Vagina (tissue), 2 donors: ENCODE data around the gene SLC18B1. TPM values are rescaled to one million over a fixed set of nuclear protein-coding genes. Genes with fewer than 3 reads are reported as not detected.

Experiments
- DNase-seq, 2 donors: peaks; one replicate each; pipeline ENCODE4 v3.0.0-alpha.2; 2017; ENCODE audit errors: extremely low spot score in 2 of 2
- H3K27ac ChIP-seq: fragments of 200-600 bp; sonication (generic); one replicate; pipeline ENCODE4 v1.5.1; 2019
- H3K27me3 ChIP-seq: fragments of 200-600 bp; sonication (generic); one replicate; pipeline ENCODE4 v1.5.1; 2019
- H3K36me3 ChIP-seq, 2 donors: fragments of 200-600 bp; sonication (generic); one replicate each; pipeline ENCODE4 v1.5.1; 2017 to 2019
- H3K4me1 ChIP-seq: fragments of 200-600 bp; sonication (generic); one replicate; pipeline ENCODE4 v1.5.1; 2019
- H3K4me3 ChIP-seq, 2 donors: fragments of 200-600 bp; sonication (generic); 1 replicate in 1 of 2; 2 replicates in 1 of 2; pipeline ENCODE4 v1.5.1; 2016 to 2019
- H3K9me3 ChIP-seq: fragments of 200-600 bp; sonication (generic); one replicate; pipeline ENCODE4 v1.5.1; 2019
- POLR2A ChIP-seq, 2 donors: fragments of 450-650 bp; IDR thresholded peaks; one replicate each; pipeline ENCODE4 v1.6.1; 2017; ENCODE audit warnings: antibody characterized with exemption in 2 of 2, mild to moderate bottlenecking in 2 of 2, moderate library complexity in 2 of 2
- POLR2AphosphoS5 ChIP-seq, 2 donors: sonication (generic); formaldehyde crosslinking; IDR thresholded peaks; one replicate each; pipeline ENCODE4 v1.9.0; 2017; ENCODE audit warnings: antibody characterized with exemption in 2 of 2, mild to moderate bottlenecking in 2 of 2, low read depth in 1 of 2; ENCODE audit not compliant: insufficient read depth in 1 of 2
- intact Hi-C: fragments of 100-400 bp; cut with DNase I; formaldehyde crosslinking; loops from one replicate; pipeline ENCODE4 v1.15.1; 2023
- total RNA-seq: library from RNA; depleted of rRNA; stranded (reverse); fragments of >200 nt; gene quantifications from one replicate; pipeline ENCODE4 v1.2.3, GENCODE V29; 2016
- TF ChIP-seq, protein P1 (sequence below), 3 experiments: fragments of 450-650 bp in 2 of 3; fragments of 200-600 bp in 1 of 3; sonication (generic) in 1 of 3; IDR thresholded peaks; one replicate each; pipeline ENCODE4 v1.5.1; 2017 to 2019; ENCODE audit warnings: antibody characterized with exemption in 3 of 3, mild to moderate bottlenecking in 2 of 3, moderate library complexity in 2 of 3

The SLC18B1 gene
- total RNA-seq, 1 donor from 2014 or later, result 6.4 TPM

DNA sequence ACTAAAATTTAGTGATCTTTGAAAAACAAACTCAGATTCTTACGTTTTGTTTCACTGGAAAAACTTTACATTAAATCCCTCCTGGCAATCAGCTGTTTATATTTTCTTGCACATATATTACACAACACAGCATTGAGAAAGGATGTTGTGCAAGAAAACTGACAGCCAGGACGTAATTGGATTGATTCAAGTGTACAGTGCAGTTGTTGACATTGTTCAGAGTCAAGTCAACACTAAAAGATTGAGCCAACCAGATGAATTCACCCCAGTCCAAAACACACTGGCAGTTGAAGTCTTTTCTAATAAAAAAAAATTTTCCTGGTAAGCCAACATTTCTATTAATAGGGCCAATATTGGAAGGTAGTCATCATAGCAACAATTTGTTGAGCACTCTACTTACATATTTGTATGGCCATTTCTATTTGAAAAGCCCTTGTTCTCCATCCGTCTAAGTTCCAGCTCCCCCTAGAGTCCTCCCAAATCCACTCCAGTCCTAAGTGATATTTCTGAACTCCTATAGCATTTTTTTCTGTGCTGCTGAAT is 63.7 kb downstream of the SLC18B1 start:
- no peaks in the 10 kb centered on the region for H3K27me3 ChIP-seq
- intact Hi-C loops, result no loop called here
- DNase-seq, result no peak
- TF ChIP-seq, protein P1, sequence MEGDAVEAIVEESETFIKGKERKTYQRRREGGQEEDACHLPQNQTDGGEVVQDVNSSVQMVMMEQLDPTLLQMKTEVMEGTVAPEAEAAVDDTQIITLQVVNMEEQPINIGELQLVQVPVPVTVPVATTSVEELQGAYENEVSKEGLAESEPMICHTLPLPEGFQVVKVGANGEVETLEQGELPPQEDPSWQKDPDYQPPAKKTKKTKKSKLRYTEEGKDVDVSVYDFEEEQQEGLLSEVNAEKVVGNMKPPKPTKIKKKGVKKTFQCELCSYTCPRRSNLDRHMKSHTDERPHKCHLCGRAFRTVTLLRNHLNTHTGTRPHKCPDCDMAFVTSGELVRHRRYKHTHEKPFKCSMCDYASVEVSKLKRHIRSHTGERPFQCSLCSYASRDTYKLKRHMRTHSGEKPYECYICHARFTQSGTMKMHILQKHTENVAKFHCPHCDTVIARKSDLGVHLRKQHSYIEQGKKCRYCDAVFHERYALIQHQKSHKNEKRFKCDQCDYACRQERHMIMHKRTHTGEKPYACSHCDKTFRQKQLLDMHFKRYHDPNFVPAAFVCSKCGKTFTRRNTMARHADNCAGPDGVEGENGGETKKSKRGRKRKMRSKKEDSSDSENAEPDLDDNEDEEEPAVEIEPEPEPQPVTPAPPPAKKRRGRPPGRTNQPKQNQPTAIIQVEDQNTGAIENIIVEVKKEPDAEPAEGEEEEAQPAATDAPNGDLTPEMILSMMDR (IDR thresholded peaks at IDR 0.05), result no peak
- TF ChIP-seq POLR2AphosphoS5 (IDR thresholded peaks at IDR 0.05; ENCODE audit: insufficient read depth in 1 of 2, low read depth in 1 of 2) (no peak), POLR2A (IDR thresholded peaks at IDR 0.05) (no peak)
- H3K4me3 ChIP-seq, result no peak overlapping the region
- H3K9me3 ChIP-seq, result no peaks in the 10 kb centered on the region
- no peaks in the 10 kb centered on the region for H3K4me1 ChIP-seq
- no peak overlapping the region for H3K27ac ChIP-seq
- H3K36me3 ChIP-seq, result no peaks in the 10 kb centered on the region

DNA sequence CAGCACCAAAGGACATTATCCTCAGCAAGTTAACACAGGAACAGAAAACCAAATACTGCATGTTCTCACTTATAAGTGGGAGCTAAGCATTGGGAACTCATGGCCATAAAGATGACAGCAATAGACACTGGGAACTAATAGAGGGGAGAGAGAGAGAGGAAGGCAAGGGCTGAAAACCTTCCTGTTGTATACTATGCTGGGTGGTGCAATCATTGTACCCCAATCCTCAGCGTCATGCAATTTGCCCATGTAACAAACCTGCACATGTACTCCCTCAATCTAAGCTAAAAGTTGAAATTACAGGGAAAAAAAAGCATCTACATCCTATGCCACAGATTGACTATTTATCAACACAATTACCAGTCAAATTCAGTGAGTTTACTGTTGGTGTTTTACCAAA is 64.6 kb downstream of the SLC18B1 start:
- Histone ChIP-seq H3K36me3 (no peaks in the 10 kb centered on the region), H3K27me3 (no peaks in the 10 kb centered on the region), H3K4me1 (no peaks in the 10 kb centered on the region), H3K9me3 (no peaks in the 10 kb centered on the region), H3K4me3 (no peak overlapping the region), H3K27ac (no peak overlapping the region)
- intact Hi-C loops, result no loop called here
- no peak for DNase-seq
- no peak for TF ChIP-seq POLR2AphosphoS5 (IDR thresholded peaks at IDR 0.05; ENCODE audit: insufficient read depth in 1 of 2, low read depth in 1 of 2)
- no peak for TF ChIP-seq POLR2A (IDR thresholded peaks at IDR 0.05)
- TF ChIP-seq, protein P1 (IDR thresholded peaks at IDR 0.05), result no peak

DNA sequence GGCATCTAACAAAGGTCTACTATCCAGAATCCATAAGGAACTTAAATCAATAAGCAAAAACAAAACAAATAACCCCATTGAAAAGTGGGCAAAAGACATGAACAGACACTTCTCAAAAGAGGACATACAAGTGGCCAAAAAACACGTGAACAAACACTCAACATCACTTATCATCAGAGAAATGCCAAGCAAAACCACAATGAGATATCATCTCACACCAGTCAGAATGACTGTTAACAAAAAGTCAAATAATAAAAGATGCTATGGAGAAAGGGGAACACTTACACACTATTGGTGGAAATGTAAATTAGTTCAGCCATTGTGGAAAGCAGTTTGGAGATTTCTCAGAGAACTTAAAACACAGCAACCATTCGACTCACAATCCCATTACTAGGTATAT is 65.2 kb downstream of the SLC18B1 start:
- Histone ChIP-seq H3K9me3 (no peaks in the 10 kb centered on the region), H3K36me3 (no peaks in the 10 kb centered on the region), H3K27ac (no peak overlapping the region), H3K4me1 (no peaks in the 10 kb centered on the region), H3K4me3 (no peak overlapping the region), H3K27me3 (no peaks in the 10 kb centered on the region)
- no peak for DNase-seq
- no peak for TF ChIP-seq POLR2AphosphoS5 (IDR thresholded peaks at IDR 0.05; ENCODE audit: insufficient read depth in 1 of 2, low read depth in 1 of 2)
- TF ChIP-seq, protein P1 (IDR thresholded peaks at IDR 0.05), result no peak
- no peak for TF ChIP-seq POLR2A (IDR thresholded peaks at IDR 0.05)
- intact Hi-C loops, result no loop called here

DNA sequence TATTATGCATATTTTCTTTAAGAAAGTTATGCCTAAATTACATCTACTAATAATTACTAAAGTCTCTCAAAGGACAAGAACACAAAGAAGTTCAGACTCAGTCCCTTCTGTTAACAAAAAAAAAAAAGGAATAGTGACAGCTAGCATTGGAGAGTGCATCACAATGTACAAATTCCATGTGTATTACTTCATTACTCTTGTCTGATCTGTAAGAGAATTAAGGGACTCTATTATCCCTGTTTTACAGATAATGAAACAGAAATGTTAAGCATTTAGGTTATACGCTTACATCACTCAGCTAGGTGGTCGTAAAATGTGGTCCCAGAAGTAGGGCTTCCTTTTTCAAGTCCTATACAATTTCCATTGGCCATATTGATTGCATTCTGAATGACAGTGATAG is 67.4 kb downstream of the SLC18B1 start:
- no peaks in the 10 kb centered on the region for H3K4me1 ChIP-seq
- intact Hi-C loops, result no loop called here
- no peaks in the 10 kb centered on the region for H3K9me3 ChIP-seq
- no peaks in the 10 kb centered on the region for H3K36me3 ChIP-seq
- H3K27me3 ChIP-seq, result no peaks in the 10 kb centered on the region
- no peak for DNase-seq
- TF ChIP-seq POLR2A (IDR thresholded peaks at IDR 0.05) (no peak), POLR2AphosphoS5 (IDR thresholded peaks at IDR 0.05; ENCODE audit: insufficient read depth in 1 of 2, low read depth in 1 of 2) (no peak)
- TF ChIP-seq, protein P1 (IDR thresholded peaks at IDR 0.05), result no peak
- H3K27ac ChIP-seq, result no peak overlapping the region
- H3K4me3 ChIP-seq, result no peak overlapping the region

DNA sequence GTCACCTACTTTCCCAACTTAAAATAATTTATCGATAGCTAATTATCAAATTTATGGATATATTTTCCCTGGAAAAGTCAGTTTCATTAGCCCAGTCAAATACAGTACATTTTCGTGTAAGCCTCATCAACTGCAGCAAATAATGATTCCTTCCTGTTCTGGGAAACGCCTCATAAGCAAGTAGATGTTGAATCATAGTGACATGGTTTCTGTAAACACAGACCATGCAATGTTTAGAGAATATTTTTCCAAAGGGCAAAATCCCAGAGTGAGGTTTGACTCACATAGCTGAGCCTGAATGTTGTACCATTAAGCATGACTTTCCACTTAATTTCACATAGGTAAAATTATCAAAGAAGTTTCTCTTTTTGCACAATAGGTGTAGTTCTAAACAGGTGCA is 67.9 kb downstream of the SLC18B1 start:
- no peaks in the 10 kb centered on the region for H3K9me3 ChIP-seq
- no peaks in the 10 kb centered on the region for H3K36me3 ChIP-seq
- intact Hi-C loops, result no loop called here
- no peaks in the 10 kb centered on the region for H3K27me3 ChIP-seq
- H3K27ac ChIP-seq, result no peak overlapping the region
- no peak overlapping the region for H3K4me3 ChIP-seq
- H3K4me1 ChIP-seq, result no peaks in the 10 kb centered on the region
- no peak for TF ChIP-seq POLR2A (IDR thresholded peaks at IDR 0.05)
- TF ChIP-seq POLR2AphosphoS5 (IDR thresholded peaks at IDR 0.05; ENCODE audit: insufficient read depth in 1 of 2, low read depth in 1 of 2), result no peak
- TF ChIP-seq, protein P1 (IDR thresholded peaks at IDR 0.05), result no peak
- DNase-seq, result no peak
